ENCODE measurements around the gene SIM2.

DNA sequence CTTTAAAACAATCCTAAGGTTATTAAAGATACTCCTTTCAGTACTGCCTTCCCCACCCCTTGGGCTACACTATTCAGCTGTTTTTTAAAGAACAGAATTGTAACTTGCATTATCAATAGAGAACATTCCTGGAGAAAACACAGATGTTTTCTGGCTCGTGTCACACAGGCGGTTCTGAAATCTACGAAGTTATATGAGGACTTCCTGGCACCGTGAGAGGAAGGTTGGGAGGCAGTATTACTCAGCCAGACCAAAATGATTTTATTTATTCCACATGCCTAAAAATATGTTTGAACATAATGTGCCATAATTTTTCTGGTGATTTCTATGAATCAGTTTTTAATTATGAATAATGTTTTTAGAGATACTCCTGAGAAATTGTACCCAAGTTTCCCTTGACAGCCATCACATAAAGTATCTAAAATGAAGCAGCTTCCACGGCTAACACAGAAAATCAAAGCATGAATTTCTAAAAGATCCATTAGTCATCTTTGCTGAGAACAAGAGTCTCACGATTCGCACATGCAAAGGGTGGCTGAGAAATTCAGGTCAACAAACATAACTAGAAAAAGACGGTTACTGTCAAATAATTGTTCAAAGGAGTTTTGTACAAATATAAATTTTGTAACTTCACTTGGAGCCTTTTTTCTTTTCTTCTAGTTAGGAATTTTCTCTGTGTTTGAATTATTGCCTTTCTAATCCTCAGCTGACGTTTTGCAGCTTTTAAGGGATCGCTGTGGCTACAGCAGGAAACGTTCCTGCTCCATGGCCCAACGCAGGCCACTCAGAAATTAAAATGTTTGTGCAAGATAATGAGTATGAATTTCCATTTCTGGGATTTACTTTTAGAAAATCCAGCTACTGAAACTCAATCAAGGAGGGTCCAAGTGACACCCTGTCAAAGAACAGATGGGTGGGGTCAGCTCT lies 8.0 kb upstream of the SIM2 start:
- TF ChIP-seq, protein P1, sequence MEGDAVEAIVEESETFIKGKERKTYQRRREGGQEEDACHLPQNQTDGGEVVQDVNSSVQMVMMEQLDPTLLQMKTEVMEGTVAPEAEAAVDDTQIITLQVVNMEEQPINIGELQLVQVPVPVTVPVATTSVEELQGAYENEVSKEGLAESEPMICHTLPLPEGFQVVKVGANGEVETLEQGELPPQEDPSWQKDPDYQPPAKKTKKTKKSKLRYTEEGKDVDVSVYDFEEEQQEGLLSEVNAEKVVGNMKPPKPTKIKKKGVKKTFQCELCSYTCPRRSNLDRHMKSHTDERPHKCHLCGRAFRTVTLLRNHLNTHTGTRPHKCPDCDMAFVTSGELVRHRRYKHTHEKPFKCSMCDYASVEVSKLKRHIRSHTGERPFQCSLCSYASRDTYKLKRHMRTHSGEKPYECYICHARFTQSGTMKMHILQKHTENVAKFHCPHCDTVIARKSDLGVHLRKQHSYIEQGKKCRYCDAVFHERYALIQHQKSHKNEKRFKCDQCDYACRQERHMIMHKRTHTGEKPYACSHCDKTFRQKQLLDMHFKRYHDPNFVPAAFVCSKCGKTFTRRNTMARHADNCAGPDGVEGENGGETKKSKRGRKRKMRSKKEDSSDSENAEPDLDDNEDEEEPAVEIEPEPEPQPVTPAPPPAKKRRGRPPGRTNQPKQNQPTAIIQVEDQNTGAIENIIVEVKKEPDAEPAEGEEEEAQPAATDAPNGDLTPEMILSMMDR (IDR thresholded peaks at IDR 0.05; ENCODE audit: poor library complexity, severe bottlenecking) = no peak
- TF ChIP-seq MXI1 (conservative IDR thresholded peaks at IDR 0.05; ENCODE audit: poor library complexity, severe bottlenecking) = no peak
- no peak for TF ChIP-seq POLR2AphosphoS5 (IDR thresholded peaks at IDR 0.05)
- TF ChIP-seq EP300 (conservative IDR thresholded peaks at IDR 0.05; ENCODE audit: poor library complexity, severe bottlenecking) = no peak
- TF ChIP-seq EZH2 (IDR thresholded peaks at IDR 0.05; ENCODE audit: borderline replicate concordance, insufficient read depth, low read length, poor library complexity, severe bottlenecking) = no peak
